ENCODE measurements around the gene MYO15B.
"Not testable (repeated sequence)": the region's sequence is repeated elsewhere in the genome, so short reads cannot be mapped to it uniquely, and the experiment has no call there.

Gene MYO15B

GRCh38 chr17:75633486-75634375, 46.1 kb downstream of the MYO15B start:
- no peaks in the 10 kb centered on the region for H3K9me3 ChIP-seq (ENCODE audit: control insufficient read depth, low read depth, low read length)
- peaks cover 7% of the 10 kb centered on the region for H3K4me1 ChIP-seq (ENCODE audit: control insufficient read depth, low read depth, low read length)
- no peak overlapping the region for H3K27ac ChIP-seq (ENCODE audit: low read length)
- peak overlapping the region; percentile 10 for H3K4me3 ChIP-seq (ENCODE audit: low read length)
- H3K27me3 ChIP-seq (ENCODE audit: control insufficient read depth, insufficient read depth, low read length): no peaks in the 10 kb centered on the region
- no peak overlapping the region for H3K9ac ChIP-seq (ENCODE audit: low read length)
- no peaks in the 10 kb centered on the region for H3K36me3 ChIP-seq (ENCODE audit: control insufficient read depth, low read depth, low read length)

GRCh38 chr17:75634376-75634740, 46.8 kb downstream of the MYO15B start:
- no peak overlapping the region for H3K9ac ChIP-seq (ENCODE audit: low read length)
- no peaks in the 10 kb centered on the region for H3K27me3 ChIP-seq (ENCODE audit: control insufficient read depth, insufficient read depth, low read length)
- no peak overlapping the region for H3K27ac ChIP-seq (ENCODE audit: low read length)
- H3K4me3 ChIP-seq (ENCODE audit: low read length): no peak overlapping the region
- no peaks in the 10 kb centered on the region for H3K9me3 ChIP-seq (ENCODE audit: control insufficient read depth, low read depth, low read length)
- no peaks in the 10 kb centered on the region for H3K36me3 ChIP-seq (ENCODE audit: control insufficient read depth, low read depth, low read length)
- H3K4me1 ChIP-seq (ENCODE audit: control insufficient read depth, low read depth, low read length): peaks cover 7% of the 10 kb centered on the region

GRCh38 chr17:75634754-75635609, 47.4 kb downstream of the MYO15B start:
- H3K4me3 ChIP-seq (ENCODE audit: low read length): no peak overlapping the region
- no peak overlapping the region for H3K9ac ChIP-seq (ENCODE audit: low read length)
- peaks cover 7% of the 10 kb centered on the region for H3K4me1 ChIP-seq (ENCODE audit: control insufficient read depth, low read depth, low read length)
- H3K27me3 ChIP-seq (ENCODE audit: control insufficient read depth, insufficient read depth, low read length): no peaks in the 10 kb centered on the region
- no peak overlapping the region for H3K27ac ChIP-seq (ENCODE audit: low read length)
- no peaks in the 10 kb centered on the region for H3K9me3 ChIP-seq (ENCODE audit: control insufficient read depth, low read depth, low read length)
- H3K36me3 ChIP-seq (ENCODE audit: control insufficient read depth, low read depth, low read length): no peaks in the 10 kb centered on the region

GRCh38 chr17:75635610-75636202, 48.1 kb downstream of the MYO15B start:
- H3K9ac ChIP-seq (ENCODE audit: low read length): no peak overlapping the region

GRCh38 chr17:75636381-75637142, 49.0 kb downstream of the MYO15B start:
- Histone ChIP-seq H3K27ac (ENCODE audit: low read length) (no peak overlapping the region), H3K36me3 (ENCODE audit: control insufficient read depth, low read depth, low read length) (no peaks in the 10 kb centered on the region), H3K9ac (ENCODE audit: low read length) (no peak overlapping the region)

More at GRCh38 chr17:75635610-75636202, 48.1 kb downstream of the MYO15B start:
- Histone ChIP-seq H3K36me3 (ENCODE audit: control insufficient read depth, low read depth, low read length) (no peaks in the 10 kb centered on the region), H3K4me3 (ENCODE audit: low read length) (no peak overlapping the region), H3K27ac (ENCODE audit: low read length) (no peak overlapping the region), H3K4me1 (ENCODE audit: control insufficient read depth, low read depth, low read length) (peaks cover 7% of the 10 kb centered on the region), H3K27me3 (ENCODE audit: control insufficient read depth, insufficient read depth, low read length) (no peaks in the 10 kb centered on the region), H3K9me3 (ENCODE audit: control insufficient read depth, low read depth, low read length) (no peaks in the 10 kb centered on the region)

GRCh38 chr17:75637143-75637538, 49.5 kb downstream of the MYO15B start:
- no peak overlapping the region for H3K9ac ChIP-seq (ENCODE audit: low read length)

More at GRCh38 chr17:75636381-75637142, 49.0 kb downstream of the MYO15B start:
- Histone ChIP-seq H3K4me3 (ENCODE audit: low read length) (no peak overlapping the region), H3K27me3 (ENCODE audit: control insufficient read depth, insufficient read depth, low read length) (no peaks in the 10 kb centered on the region), H3K9me3 (ENCODE audit: control insufficient read depth, low read depth, low read length) (no peaks in the 10 kb centered on the region), H3K4me1 (ENCODE audit: control insufficient read depth, low read depth, low read length) (peaks cover 7% of the 10 kb centered on the region)

GRCh38 chr17:75637551-75637950, 50.0 kb downstream of the MYO15B start:
- Histone ChIP-seq H3K9ac (ENCODE audit: low read length) (no peak overlapping the region), H3K9me3 (ENCODE audit: control insufficient read depth, low read depth, low read length) (no peaks in the 10 kb centered on the region), H3K4me3 (ENCODE audit: low read length) (no peak overlapping the region), H3K27ac (ENCODE audit: low read length) (no peak overlapping the region), H3K4me1 (ENCODE audit: control insufficient read depth, low read depth, low read length) (peaks cover 8% of the 10 kb centered on the region), H3K36me3 (ENCODE audit: control insufficient read depth, low read depth, low read length) (no peaks in the 10 kb centered on the region), H3K27me3 (ENCODE audit: control insufficient read depth, insufficient read depth, low read length) (no peaks in the 10 kb centered on the region)

More at GRCh38 chr17:75637143-75637538, 49.5 kb downstream of the MYO15B start:
- Histone ChIP-seq H3K27me3 (ENCODE audit: control insufficient read depth, insufficient read depth, low read length) (no peaks in the 10 kb centered on the region), H3K9me3 (ENCODE audit: control insufficient read depth, low read depth, low read length) (no peaks in the 10 kb centered on the region), H3K4me3 (ENCODE audit: low read length) (no peak overlapping the region), H3K27ac (ENCODE audit: low read length) (no peak overlapping the region), H3K36me3 (ENCODE audit: control insufficient read depth, low read depth, low read length) (no peaks in the 10 kb centered on the region), H3K4me1 (ENCODE audit: control insufficient read depth, low read depth, low read length) (peaks cover 7% of the 10 kb centered on the region)

- not testable (repeated sequence) for H3K36me3 ChIP-seq (ENCODE audit: control insufficient read depth, low read depth, low read length); H3K27me3 ChIP-seq (ENCODE audit: control insufficient read depth, insufficient read depth, low read length); H3K27ac ChIP-seq (ENCODE audit: low read length); H3K9ac ChIP-seq (ENCODE audit: low read length); H3K4me3 ChIP-seq (ENCODE audit: low read length); H3K9me3 ChIP-seq (ENCODE audit: control insufficient read depth, low read depth, low read length)
- peaks cover 13% of the 10 kb centered on the region for H3K4me1 ChIP-seq (ENCODE audit: control insufficient read depth, low read depth, low read length)
Measured at GRCh38 chr17:75638039-75638438, 50.4 kb downstream of the MYO15B start.

- no peaks in the 10 kb centered on the region for H3K36me3 ChIP-seq (ENCODE audit: control insufficient read depth, low read depth, low read length)
- H3K4me1 ChIP-seq (ENCODE audit: control insufficient read depth, low read depth, low read length): peaks cover 12% of the 10 kb centered on the region
- H3K27me3 ChIP-seq (ENCODE audit: control insufficient read depth, insufficient read depth, low read length): no peaks in the 10 kb centered on the region
- H3K9me3 ChIP-seq (ENCODE audit: control insufficient read depth, low read depth, low read length): no peaks in the 10 kb centered on the region
- no peak overlapping the region for H3K9ac ChIP-seq (ENCODE audit: low read length)
- no peak overlapping the region for H3K27ac ChIP-seq (ENCODE audit: low read length)
- no peak overlapping the region for H3K4me3 ChIP-seq (ENCODE audit: low read length)
Measured at GRCh38 chr17:75638893-75639292, 51.3 kb downstream of the MYO15B start.

GRCh38 chr17:75639327-75639726, 51.7 kb downstream of the MYO15B start:
- Histone ChIP-seq H3K27me3 (ENCODE audit: control insufficient read depth, insufficient read depth, low read length) (no peaks in the 10 kb centered on the region), H3K9me3 (ENCODE audit: control insufficient read depth, low read depth, low read length) (no peaks in the 10 kb centered on the region), H3K4me3 (ENCODE audit: low read length) (no peak overlapping the region), H3K27ac (ENCODE audit: low read length) (no peak overlapping the region), H3K9ac (ENCODE audit: low read length) (no peak overlapping the region), H3K4me1 (ENCODE audit: control insufficient read depth, low read depth, low read length) (peaks cover 12% of the 10 kb centered on the region), H3K36me3 (ENCODE audit: control insufficient read depth, low read depth, low read length) (no peaks in the 10 kb centered on the region)
